GM18907 (cell line): Measurements from ENCODE around the gene TMEM231.

Source experiments
- ATAC-seq: cut with Tn5 transposase; IDR thresholded peaks from one replicate; pipeline ENCODE4 v1.9.1; 2021; ENCODE audit warnings: mild to moderate bottlenecking, moderate library complexity; ENCODE audit not compliant: unreplicated experiment

Gene TMEM231

DNA sequence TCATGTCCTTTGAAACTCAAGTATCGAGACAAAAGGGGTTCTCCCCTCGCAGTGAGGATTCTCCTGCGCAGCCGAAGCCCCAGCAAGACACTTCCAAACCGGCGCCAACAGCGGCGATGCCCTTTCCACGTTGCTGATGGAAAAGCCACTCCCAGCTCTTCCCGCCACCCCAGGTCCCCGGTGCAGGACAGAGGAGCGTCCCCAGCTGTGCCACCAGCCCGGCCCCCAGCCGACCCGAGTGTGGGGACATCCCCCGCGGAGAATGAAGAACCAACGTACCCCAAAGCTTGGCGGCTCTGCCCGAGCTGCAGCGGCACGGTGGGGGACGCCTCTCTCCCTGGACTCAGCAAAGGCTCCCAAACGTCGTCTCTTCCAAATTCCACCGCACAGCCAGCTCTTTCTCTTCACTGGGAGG lies 61.4 kb downstream of the TMEM231 start:
- peak; percentile 5 for ATAC-seq

DNA sequence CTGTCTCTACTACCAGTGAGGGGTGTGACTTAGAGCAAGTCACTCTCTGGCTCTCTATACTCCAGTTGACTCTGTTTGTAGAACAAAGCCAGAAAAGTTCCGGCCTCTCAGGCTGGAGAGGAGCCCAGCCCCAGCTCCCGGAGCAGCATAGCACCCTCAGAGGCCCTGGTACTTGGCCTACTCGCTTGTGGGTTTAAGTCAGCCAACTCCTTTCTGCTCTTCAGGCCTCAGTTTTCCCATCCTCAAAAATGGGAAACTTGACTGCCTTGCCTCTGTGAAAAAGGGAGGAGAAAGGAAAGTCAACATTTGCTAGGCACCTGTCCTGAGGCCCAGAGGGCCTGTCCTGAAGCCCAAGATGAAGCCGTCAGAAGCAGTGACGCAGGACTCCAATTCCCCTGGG lies 61.9 kb downstream of the TMEM231 start:
- ATAC-seq = no peak

DNA sequence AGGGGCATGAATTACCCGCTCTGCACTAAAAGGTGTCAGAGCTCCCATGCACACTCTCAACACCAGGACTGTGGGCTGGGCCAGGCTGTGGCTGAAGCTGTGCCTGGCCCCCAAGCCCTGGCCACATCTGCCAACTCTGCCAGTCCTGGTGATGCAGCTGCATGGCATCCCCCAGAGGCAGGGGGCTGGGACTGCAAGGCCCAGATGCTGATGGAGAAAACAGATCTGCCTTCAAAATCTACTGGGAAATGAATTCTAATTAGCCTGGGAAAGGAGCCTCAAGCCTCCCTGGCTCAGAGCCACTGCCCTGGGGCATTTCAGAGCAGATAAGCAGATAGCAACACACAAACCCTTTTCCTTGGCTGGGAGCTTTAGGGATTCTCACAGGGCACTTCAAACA lies 64.2 kb downstream of the TMEM231 start:
- peak; percentile 40 for ATAC-seq

DNA sequence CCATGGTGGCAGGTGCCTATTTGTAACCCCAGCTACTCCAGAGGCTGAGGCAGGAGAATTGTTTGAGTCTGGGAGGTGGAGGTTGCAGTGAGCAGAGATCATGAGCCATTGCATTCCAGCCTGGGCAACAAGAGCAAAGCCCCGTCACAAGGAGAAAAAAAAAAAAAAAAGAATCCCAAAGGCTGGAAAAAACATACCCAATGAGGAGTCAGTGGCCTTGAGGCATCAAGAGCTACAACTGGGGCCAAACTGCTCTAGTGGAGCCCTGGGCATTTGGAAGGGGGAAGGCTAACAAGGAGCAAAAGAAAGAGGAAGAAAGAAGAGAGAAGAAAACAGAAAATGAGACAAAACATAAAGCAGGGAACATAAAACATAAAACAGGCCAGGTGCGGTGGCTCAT lies 67.7 kb downstream of the TMEM231 start:
- no peak for ATAC-seq
